GM12878 (cell line): ENCODE data around the gene SLC43A3.

Experiments
- CTCF ChIP-seq, 3 experiments: IDR thresholded peaks in 2 of 3; conservative IDR thresholded peaks in 1 of 3; 2 replicates each; pipeline ENCODE4 v1.5.1; 2011; ENCODE audit warnings: low read depth in 3 of 3, low read length in 3 of 3, mild to moderate bottlenecking in 3 of 3, control low read depth in 2 of 3, moderate library complexity in 2 of 3, inconsistent platforms in 1 of 3, mixed read lengths in 1 of 3; ENCODE audit not compliant: control insufficient read depth in 2 of 3, insufficient read depth in 1 of 3; ENCODE audit errors: extremely low read depth in 1 of 3
- ESRRA ChIP-seq: IDR thresholded peaks from 2 replicates; pipeline ENCODE4 v1.6.1; 2012; ENCODE audit warnings: mild to moderate bottlenecking, low read length, improper control_type of control experiment
- MXI1 ChIP-seq: fragments of 150-350 bp; IDR thresholded peaks from 2 replicates; pipeline ENCODE4 v1.6.1; 2011; ENCODE audit warnings: low read depth, mild to moderate bottlenecking, inconsistent platforms, low read length, improper control_type of control experiment
- POLR2A ChIP-seq: IDR thresholded peaks from 2 replicates; pipeline ENCODE4 v1.6.1; 2011; ENCODE audit warnings: low read depth, mild to moderate bottlenecking, low read length
- SUZ12 ChIP-seq: fragments of 200-600 bp; sonication (generic); IDR thresholded peaks from one replicate; pipeline ENCODE4 v1.6.1; 2018; ENCODE audit warnings: antibody characterized with exemption, mild to moderate bottlenecking; ENCODE audit not compliant: unreplicated experiment
- ZNF274 ChIP-seq: IDR thresholded peaks from one replicate; pipeline ENCODE4 v1.8.0; 2011; ENCODE audit not compliant: insufficient read length, insufficient read depth

- TF ChIP-seq ZNF274 (no peak), CTCF (IDR thresholded peaks at IDR 0.05 in 2 of 3, conservative IDR thresholded peaks at IDR 0.05 in 1 of 3; ENCODE audit: control insufficient read depth in 2 of 3, extremely low read depth in 1 of 3, insufficient read depth in 1 of 3, low read depth in 3 of 3, low read length in 3 of 3) (no peak), SUZ12 (no peak), POLR2A (no peak), ESRRA (no peak), MXI1 (no peak)
These were observed 3.0 kb upstream of the SLC43A3 start for GRCh38 chr11:57429946-57430345.
